HepG2 (cell line): Measurements from ENCODE around the gene TMOD3. TPM values are rescaled to one million over a fixed set of nuclear protein-coding genes. Genes with fewer than 3 reads are reported as not detected.
A peak's percentile ranks its signal among the peaks of the same experiment; 100 is the strongest.

Experiments used
- BATF2 ChIP-seq: sonication (generic); formaldehyde crosslinking; IDR thresholded peaks from 2 replicates; pipeline ENCODE4 v1.8.0; 2022; ENCODE audit warnings: mild to moderate bottlenecking, missing genetic modification reagents, moderate library complexity
- DNMT1 ChIP-seq: sonication (generic); formaldehyde crosslinking; IDR thresholded peaks from 2 replicates; pipeline ENCODE4 v1.5.1; 2020; ENCODE audit warnings: mild to moderate bottlenecking, missing genetic modification reagents
- FOSL1 ChIP-seq: sonication (generic); formaldehyde crosslinking; IDR thresholded peaks from 2 replicates; pipeline ENCODE4 v1.9.0; 2021; ENCODE audit warnings: missing genetic modification reagents, borderline replicate concordance
- FOXP1 ChIP-seq, 2 experiments: fragments of 450-650 bp in 1 of 2; IDR thresholded peaks; 2 replicates each; pipeline ENCODE4 v1.6.1; 2017 to 2018; ENCODE audit warnings: antibody characterized with exemption in 1 of 2
- GZF1 ChIP-seq: sonication (generic); formaldehyde crosslinking; IDR thresholded peaks from 2 replicates; pipeline ENCODE4 v1.5.1; 2020; ENCODE audit warnings: mild to moderate bottlenecking, missing genetic modification reagents
- HOXA7 ChIP-seq: sonication (generic); formaldehyde crosslinking; IDR thresholded peaks from 2 replicates; pipeline ENCODE4 v1.8.1; 2022; ENCODE audit warnings: mild to moderate bottlenecking, missing genetic modification reagents, moderate library complexity
- KLF11 ChIP-seq: IDR thresholded peaks from 2 replicates; pipeline ENCODE4 v1.6.1; 2016; ENCODE audit warnings: missing compliant biosample characterization
- MXD3 ChIP-seq: IDR thresholded peaks from 2 replicates; pipeline ENCODE4 v1.6.1; 2016; ENCODE audit warnings: mild to moderate bottlenecking, missing biosample characterization, missing genetic modification reagents
- SP140L ChIP-seq: sonication (generic); formaldehyde crosslinking; IDR thresholded peaks from 2 replicates; pipeline ENCODE4 v1.4.0; 2020; ENCODE audit warnings: missing genetic modification reagents, borderline replicate concordance
- TARDBP ChIP-seq: sonication (generic); formaldehyde crosslinking; IDR thresholded peaks from 2 replicates; pipeline ENCODE4 v1.8.0; 2022; ENCODE audit warnings: mild to moderate bottlenecking, missing genetic modification reagents
- TFAP4 ChIP-seq: sonication (generic); IDR thresholded peaks from 2 replicates; pipeline ENCODE4 v1.6.1; 2016; ENCODE audit warnings: low read depth, borderline replicate concordance
- ZBTB26 ChIP-seq: IDR thresholded peaks from 2 replicates; pipeline ENCODE4 v1.6.1; 2016; ENCODE audit warnings: missing compliant biosample characterization, missing genetic modification reagents, borderline replicate concordance
- ZBTB4 ChIP-seq: sonication (generic); formaldehyde crosslinking; IDR thresholded peaks from 2 replicates; pipeline ENCODE4 v1.4.0; 2020; ENCODE audit warnings: missing genetic modification reagents, mild to moderate bottlenecking, borderline replicate concordance
- ZBTB8A ChIP-seq: sonication (generic); formaldehyde crosslinking; IDR thresholded peaks from 2 replicates; pipeline ENCODE4 v1.4.0; 2020; ENCODE audit warnings: mild to moderate bottlenecking, low read depth, missing genetic modification reagents, borderline replicate concordance
- ZNF235 ChIP-seq: sonication (generic); formaldehyde crosslinking; IDR thresholded peaks from 2 replicates; pipeline ENCODE4 v1.8.1; 2023; ENCODE audit warnings: mild to moderate bottlenecking, missing genetic modification reagents, borderline replicate concordance
- ZNF33B ChIP-seq: sonication (generic); formaldehyde crosslinking; IDR thresholded peaks from 2 replicates; pipeline ENCODE4 v1.5.1; 2020; ENCODE audit warnings: mild to moderate bottlenecking, missing genetic modification reagents
- ZNF639 ChIP-seq: conservative IDR thresholded peaks from 2 replicates; pipeline ENCODE4 v1.6.1; 2018; ENCODE audit warnings: missing genetic modification reagents
- ZNF713 ChIP-seq: sonication (generic); formaldehyde crosslinking; IDR thresholded peaks from 2 replicates; pipeline ENCODE4 v1.4.0; 2020; ENCODE audit warnings: mild to moderate bottlenecking, missing genetic modification reagents
- ZNF761 ChIP-seq: sonication (generic); formaldehyde crosslinking; conservative IDR thresholded peaks from 2 replicates; pipeline ENCODE4 v1.4.0; 2020; ENCODE audit warnings: mild to moderate bottlenecking, missing genetic modification reagents
- ZSCAN30 ChIP-seq: sonication (generic); formaldehyde crosslinking; IDR thresholded peaks from 2 replicates; pipeline ENCODE4 v1.5.0; 2020; ENCODE audit warnings: mild to moderate bottlenecking, missing genetic modification reagents
- polyA plus RNA-seq, 8 experiments: library from polyadenylated mRNA; depleted of rRNA in 3 of 8; stranded (reverse) in 7 of 8; unstranded in 1 of 8; fragments of >200 nt; fragmentation: Illumina TruSeq in 4 of 8; extraction: Trizol in 4 of 8; gene quantifications; 2 replicates each; pipeline versions ENCODE4 v1.2.1 to v1.2.3, GENCODE V29; 2011 to 2016; ENCODE audit warnings: low read depth in 4 of 8, missing spikeins in 1 of 8, mixed read lengths in 1 of 8; ENCODE audit not compliant: insufficient read depth in 1 of 8
- total RNA-seq, 5 experiments: library from RNA; depleted of rRNA; stranded (reverse); fragments of >200 nt; fragmentation: Illumina TruSeq; extraction: Trizol; gene quantifications; 2 replicates each; pipeline ENCODE4 v1.2.3, GENCODE V29; 2016; ENCODE audit warnings: low read depth in 1 of 5

TMOD3 gene
- total and polyA plus RNA-seq, 2 of the 13 experiments (the other 11 are each of a cell fraction or from before 2014, with no cell fraction given) = 5.1 to 23.2 TPM

GRCh38 chr15:51907136-51907862 is 77.8 kb downstream of the TMOD3 start (continued):
- TF ChIP-seq ZNF761 (CRISPR knock-in tag) (no peak), TFAP4 (peak; percentile 50; the same call in 1 of the 2 replicates), ZBTB8A (CRISPR knock-in tag) (no peak), ZNF33B (CRISPR knock-in tag) (no peak), ZNF639 (CRISPR knock-in tag) (no peak), HOXA7 (CRISPR knock-in tag) (no peak), ZNF235 (CRISPR knock-in tag) (no peak), SP140L (no peak), ZBTB26 (CRISPR knock-in tag) (peak; percentile 94), FOSL1 (CRISPR knock-in tag) (peak; percentile 78; the same call in 1 of the 2 replicates), BATF2 (CRISPR knock-in tag) (no peak), DNMT1 (CRISPR knock-in tag) (no peak), MXD3 (CRISPR knock-in tag) (no peak), GZF1 (no peak), ZNF713 (CRISPR knock-in tag) (no peak), FOXP1 (IDR thresholded peaks at IDR 0.05) (no peak), FOXP1 (CRISPR knock-in tag; IDR thresholded peaks at IDR 0.05) (peak; percentile 74), KLF11 (CRISPR knock-in tag) (no peak), ZBTB4 (CRISPR knock-in tag) (no peak), TARDBP (CRISPR knock-in tag) (peak; percentile 73; the same call in 1 of the 2 replicates), ZSCAN30 (CRISPR knock-in tag) (no peak)
